Measurements from ENCODE around the gene ZNF654. TPM values are rescaled to one million over a fixed set of nuclear protein-coding genes. Genes with fewer than 3 reads are reported as not detected.

The ZNF654 gene
- total RNA-seq, 1 experiment from 2014 or later = 7.0 TPM

DNA sequence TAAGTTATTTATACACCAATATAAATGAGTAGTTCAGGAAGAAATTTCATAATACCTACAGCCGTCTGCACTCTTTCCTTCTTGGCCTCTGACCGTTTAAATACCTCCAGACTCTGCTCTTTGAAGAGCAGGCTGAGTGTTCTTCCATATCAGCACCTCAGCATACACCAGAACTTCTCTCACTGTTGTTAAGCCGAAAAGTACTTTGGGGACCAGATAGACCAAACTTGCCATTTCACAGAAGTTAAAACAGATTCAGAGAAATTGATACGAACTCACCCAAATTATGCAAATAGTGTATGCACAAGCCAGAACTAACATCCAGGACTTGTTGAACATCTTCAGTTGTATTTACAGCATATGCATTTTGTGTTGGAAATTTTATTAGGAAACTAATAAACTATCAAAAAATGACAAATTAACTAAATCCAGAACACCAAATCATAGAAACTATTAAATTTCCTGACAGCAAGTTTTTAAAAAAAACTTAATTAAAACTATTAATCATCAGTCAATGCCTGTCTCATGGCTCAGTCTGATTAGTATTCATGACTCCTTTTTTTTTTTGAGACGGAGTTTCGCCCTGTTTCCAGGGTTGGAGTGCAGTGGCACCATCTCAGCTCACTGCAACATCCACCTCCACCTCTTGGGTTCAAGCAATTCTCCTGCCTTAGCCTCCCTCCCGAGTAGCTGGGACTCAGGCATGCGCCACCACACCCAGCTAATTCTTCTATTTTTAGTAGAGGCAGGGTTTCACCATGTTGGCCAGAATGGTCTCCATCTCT is 24.4 kb upstream of the ZNF654 start:
- Histone ChIP-seq H3K79me2 (ENCODE audit: insufficient read depth, low read length) (no peaks in the 10 kb centered on the region), H3K9me3 (ENCODE audit: control insufficient read depth in 1 of 2, insufficient read depth in 1 of 2, low read depth in 1 of 2, low read length in 2 of 2) (no peaks in the 10 kb centered on the region), H3K36me3 (ENCODE audit: control insufficient read depth in 1 of 2, insufficient read depth in 2 of 2, low read length in 2 of 2) (no peaks in the 10 kb centered on the region), H3K4me3 (replicated peaks in 1 of 2; ENCODE audit: low read depth in 1 of 2, low read length in 2 of 2) (no peak overlapping the region), H3K27ac (ENCODE audit: low read depth, low read length) (no peak overlapping the region), H4K20me1 (ENCODE audit: insufficient read depth) (no peaks in the 10 kb centered on the region), H3K27me3 (ENCODE audit: insufficient read depth, low read length) (no peaks in the 10 kb centered on the region), H3K4me2 (ENCODE audit: low read length) (no peak overlapping the region), H3K4me1 (ENCODE audit: control insufficient read depth in 1 of 2, insufficient read depth in 2 of 2, low read length in 2 of 2) (peaks cover 0 to 10% of the 10 kb centered on the region in 2 experiments; a peak in 1 of 4 replicates), H2AFZ (ENCODE audit: low read depth, low read length, poor library complexity, severe bottlenecking) (no peak overlapping the region), H3K9ac (ENCODE audit: low read length) (no peak overlapping the region), H3K9me2 (ENCODE audit: insufficient read depth) (no peaks in the 10 kb centered on the region)
- RAD21 ChIA-PET (ENCODE audit: low non-redundant PET in 1 of 2, low total read pairs in 2 of 2, uncharacterized antibody in 2 of 2, unreplicated experiment in 2 of 2) = no interaction called here
- POLR2A ChIA-PET = no interaction called here
- no TSS peak for BruUV-seq (replicated peaks)
- intact Hi-C loops (cut with micrococcal nuclease) = no loop called here
- CTCF ChIA-PET = no interaction called here
- DNase-seq (ENCODE audit: low read depth, low spot score) (no peak), ATAC-seq (no peak)
- no peak for TF ChIP-seq FOSL1 (IDR thresholded peaks at IDR 0.05; ENCODE audit: low read depth)
- TF ChIP-seq EZH2 (IDR thresholded peaks at IDR 0.05) = no peak
- TF ChIP-seq SRF (IDR thresholded peaks at IDR 0.05; ENCODE audit: low read depth) = no peak
- TF ChIP-seq JUND (IDR thresholded peaks at IDR 0.05) = no peak

DNA sequence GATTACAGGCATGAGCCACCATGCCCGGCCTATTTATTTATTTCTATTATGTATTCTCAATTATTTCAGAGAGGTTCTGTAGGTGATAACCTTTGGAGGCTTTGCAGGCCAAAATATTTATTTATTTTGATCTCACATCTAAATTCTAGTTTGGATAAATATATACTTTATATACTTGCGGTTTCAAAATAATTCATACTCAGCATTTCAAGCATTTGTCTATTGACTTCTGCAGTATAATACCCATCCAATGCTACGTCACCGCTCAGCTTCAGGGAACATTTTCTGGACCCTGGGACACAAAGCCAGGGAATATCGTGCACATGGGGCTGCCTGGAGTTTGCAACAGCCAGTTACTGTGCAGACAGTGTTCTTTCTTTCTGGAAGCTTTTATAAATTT is 22.8 kb upstream of the ZNF654 start:
- POLR2A ChIA-PET = no interaction called here
- H3K36me3 ChIP-seq (ENCODE audit: control insufficient read depth in 1 of 2, insufficient read depth in 2 of 2, low read length in 2 of 2) = no peaks in the 10 kb centered on the region
- ATAC-seq = no peak
- H3K9me2 ChIP-seq (ENCODE audit: insufficient read depth) = no peaks in the 10 kb centered on the region
- intact Hi-C loops (cut with micrococcal nuclease) = no loop called here
- RAD21 ChIA-PET (ENCODE audit: low non-redundant PET in 1 of 2, low total read pairs in 2 of 2, uncharacterized antibody in 2 of 2, unreplicated experiment in 2 of 2) = no interaction called here
- H3K9ac ChIP-seq (ENCODE audit: low read length) = no peak overlapping the region
- no peaks in the 10 kb centered on the region for H3K27me3 ChIP-seq (ENCODE audit: insufficient read depth, low read length)
- no TSS peak for BruUV-seq (replicated peaks)
- H3K27ac ChIP-seq (ENCODE audit: low read depth, low read length) = no peak overlapping the region
- H3K4me2 ChIP-seq (ENCODE audit: low read length) = no peak overlapping the region
- H3K4me3 ChIP-seq (replicated peaks in 1 of 2; ENCODE audit: low read depth in 1 of 2, low read length in 2 of 2) = no peak overlapping the region
- DNase-seq (ENCODE audit: low read depth, low spot score) = no peak
- H3K4me1 ChIP-seq (ENCODE audit: control insufficient read depth in 1 of 2, insufficient read depth in 2 of 2, low read length in 2 of 2) = peaks cover 0 to 9% of the 10 kb centered on the region in 2 experiments; a peak in 1 of 4 replicates
- no peaks in the 10 kb centered on the region for H4K20me1 ChIP-seq (ENCODE audit: insufficient read depth)
- H3K79me2 ChIP-seq (ENCODE audit: insufficient read depth, low read length) = no peaks in the 10 kb centered on the region
- H2AFZ ChIP-seq (ENCODE audit: low read depth, low read length, poor library complexity, severe bottlenecking) = no peak overlapping the region
- H3K9me3 ChIP-seq (ENCODE audit: control insufficient read depth in 1 of 2, insufficient read depth in 1 of 2, low read depth in 1 of 2, low read length in 2 of 2) = no peaks in the 10 kb centered on the region
- CTCF ChIA-PET = no interaction called here
- TF ChIP-seq ZFX (IDR thresholded peaks at IDR 0.05) (no peak), YY1 (IDR thresholded peaks at IDR 0.05; ENCODE audit: extremely low read depth, insufficient replicate concordance, low read depth, low read length) (no peak), FOSL1 (IDR thresholded peaks at IDR 0.05; ENCODE audit: low read depth) (no peak), ZNF274 (IDR thresholded peaks at IDR 0.05; ENCODE audit: low read depth, low read length) (no peak), CEBPB (IDR thresholded peaks at IDR 0.05; ENCODE audit: low read depth) (no peak), SRF (IDR thresholded peaks at IDR 0.05; ENCODE audit: low read depth) (no peak), POLR2AphosphoS5 (IDR thresholded peaks at IDR 0.05; ENCODE audit: low read depth, low read length) (no peak), TCF7L2 (IDR thresholded peaks at IDR 0.05; ENCODE audit: borderline replicate concordance, extremely low read depth, insufficient read depth, insufficient read length) (no peak), POLR2A (IDR thresholded peaks at IDR 0.05; ENCODE audit: borderline replicate concordance, extremely low read depth, insufficient read depth, insufficient read length) (no peak), EGR1 (IDR thresholded peaks at IDR 0.05; ENCODE audit: low read depth) (no peak)
- TF ChIP-seq, protein P1, sequence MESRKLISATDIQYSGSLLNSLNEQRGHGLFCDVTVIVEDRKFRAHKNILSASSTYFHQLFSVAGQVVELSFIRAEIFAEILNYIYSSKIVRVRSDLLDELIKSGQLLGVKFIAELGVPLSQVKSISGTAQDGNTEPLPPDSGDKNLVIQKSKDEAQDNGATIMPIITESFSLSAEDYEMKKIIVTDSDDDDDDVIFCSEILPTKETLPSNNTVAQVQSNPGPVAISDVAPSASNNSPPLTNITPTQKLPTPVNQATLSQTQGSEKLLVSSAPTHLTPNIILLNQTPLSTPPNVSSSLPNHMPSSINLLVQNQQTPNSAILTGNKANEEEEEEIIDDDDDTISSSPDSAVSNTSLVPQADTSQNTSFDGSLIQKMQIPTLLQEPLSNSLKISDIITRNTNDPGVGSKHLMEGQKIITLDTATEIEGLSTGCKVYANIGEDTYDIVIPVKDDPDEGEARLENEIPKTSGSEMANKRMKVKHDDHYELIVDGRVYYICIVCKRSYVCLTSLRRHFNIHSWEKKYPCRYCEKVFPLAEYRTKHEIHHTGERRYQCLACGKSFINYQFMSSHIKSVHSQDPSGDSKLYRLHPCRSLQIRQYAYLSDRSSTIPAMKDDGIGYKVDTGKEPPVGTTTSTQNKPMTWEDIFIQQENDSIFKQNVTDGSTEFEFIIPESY (IDR thresholded peaks at IDR 0.05; ENCODE audit: extremely low read depth, insufficient replicate concordance, low read length) = no peak
- TF ChIP-seq, protein P2, sequence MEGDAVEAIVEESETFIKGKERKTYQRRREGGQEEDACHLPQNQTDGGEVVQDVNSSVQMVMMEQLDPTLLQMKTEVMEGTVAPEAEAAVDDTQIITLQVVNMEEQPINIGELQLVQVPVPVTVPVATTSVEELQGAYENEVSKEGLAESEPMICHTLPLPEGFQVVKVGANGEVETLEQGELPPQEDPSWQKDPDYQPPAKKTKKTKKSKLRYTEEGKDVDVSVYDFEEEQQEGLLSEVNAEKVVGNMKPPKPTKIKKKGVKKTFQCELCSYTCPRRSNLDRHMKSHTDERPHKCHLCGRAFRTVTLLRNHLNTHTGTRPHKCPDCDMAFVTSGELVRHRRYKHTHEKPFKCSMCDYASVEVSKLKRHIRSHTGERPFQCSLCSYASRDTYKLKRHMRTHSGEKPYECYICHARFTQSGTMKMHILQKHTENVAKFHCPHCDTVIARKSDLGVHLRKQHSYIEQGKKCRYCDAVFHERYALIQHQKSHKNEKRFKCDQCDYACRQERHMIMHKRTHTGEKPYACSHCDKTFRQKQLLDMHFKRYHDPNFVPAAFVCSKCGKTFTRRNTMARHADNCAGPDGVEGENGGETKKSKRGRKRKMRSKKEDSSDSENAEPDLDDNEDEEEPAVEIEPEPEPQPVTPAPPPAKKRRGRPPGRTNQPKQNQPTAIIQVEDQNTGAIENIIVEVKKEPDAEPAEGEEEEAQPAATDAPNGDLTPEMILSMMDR (IDR thresholded peaks at IDR 0.05 in 2 of 3, conservative IDR thresholded peaks at IDR 0.05 in 1 of 3; ENCODE audit: borderline replicate concordance in 1 of 3, insufficient read depth in 1 of 3, low read depth in 2 of 3, low read length in 2 of 3) = no peak

Measured in HCT116 (cell line).